Stimulated activated CD8-positive, alpha-beta memory T cell treated with anti-CD3 and anti-CD28 coated beads, Interleukin-15, amount 100 ng/mL, for 4 hours (primary cell): ENCODE data around the gene C2orf72.
"Not testable (repeated sequence)": the region's sequence is repeated elsewhere in the genome, so short reads cannot be mapped to it uniquely, and the experiment has no call there.

Experiments used
- DNase-seq, 2 donors: peaks; one replicate each; pipeline ENCODE4 v3.0.0-alpha.2; 2020; ENCODE audit warnings: low read depth in 2 of 2

C2orf72 gene

GRCh38 chr2:231037202-231037730, at the start of gene C2orf72:
Gene C2orf72 (plus strand): TSS chr2:231037523. CDS start chr2:231037566, 43 bp downstream.
- no peak for DNase-seq

- DNase-seq = no peak
Observed at GRCh38 chr2:230989731-230990130, 47.6 kb upstream of the C2orf72 start.

DNA sequence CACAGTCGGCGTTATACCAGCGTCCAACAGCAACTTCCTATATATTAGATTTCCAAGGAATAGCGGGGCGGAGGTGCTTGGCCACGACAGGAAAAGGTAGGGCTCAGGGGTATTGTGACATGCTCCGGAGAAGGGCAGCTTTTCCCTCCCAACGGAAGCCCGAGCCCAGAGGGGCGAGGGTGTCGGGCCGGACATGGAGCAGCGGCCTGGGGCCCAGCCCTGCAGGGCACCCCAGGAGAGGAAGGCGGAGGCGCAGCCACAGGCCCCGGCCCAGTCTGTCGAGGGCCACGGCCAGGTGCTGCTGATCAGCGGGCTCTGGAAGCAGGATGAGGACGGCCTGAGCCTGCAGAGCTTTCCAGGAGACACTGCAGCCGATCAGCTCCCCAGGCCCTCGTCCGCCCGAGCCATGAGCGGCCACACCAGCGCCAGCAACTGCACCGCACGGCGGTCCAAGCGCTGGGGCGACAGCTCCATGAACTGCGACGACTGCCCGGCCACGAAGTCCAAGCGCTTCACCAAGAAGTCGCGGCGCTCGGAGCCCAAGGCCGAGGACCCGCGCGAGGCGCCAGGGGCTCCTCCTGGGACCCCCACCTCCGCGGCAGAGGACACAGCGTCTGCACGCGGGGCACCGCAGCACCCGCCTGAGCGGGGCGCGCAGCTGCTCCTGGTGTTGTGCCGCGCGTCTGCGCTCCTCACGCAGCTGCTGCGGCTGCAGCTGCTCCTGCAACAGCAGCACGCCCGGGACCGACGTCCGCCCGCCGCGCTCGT, 47.0 kb upstream of the C2orf72 start:
- DNase-seq = no peak

DNA sequence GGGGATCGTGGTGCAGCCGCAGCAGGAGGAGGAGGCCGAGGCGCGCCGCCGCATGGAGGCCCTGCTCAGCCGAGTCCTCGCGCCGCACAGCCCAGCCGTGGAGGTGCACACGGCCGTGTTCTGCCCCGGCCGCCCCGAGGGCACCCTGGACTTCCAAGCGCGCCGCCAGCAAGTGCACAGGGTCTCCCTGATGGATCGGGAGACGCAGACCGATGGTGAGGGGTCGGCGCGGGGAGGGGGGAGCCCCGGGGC, 46.5 kb upstream of the C2orf72 start:
- no peak for DNase-seq

DNA sequence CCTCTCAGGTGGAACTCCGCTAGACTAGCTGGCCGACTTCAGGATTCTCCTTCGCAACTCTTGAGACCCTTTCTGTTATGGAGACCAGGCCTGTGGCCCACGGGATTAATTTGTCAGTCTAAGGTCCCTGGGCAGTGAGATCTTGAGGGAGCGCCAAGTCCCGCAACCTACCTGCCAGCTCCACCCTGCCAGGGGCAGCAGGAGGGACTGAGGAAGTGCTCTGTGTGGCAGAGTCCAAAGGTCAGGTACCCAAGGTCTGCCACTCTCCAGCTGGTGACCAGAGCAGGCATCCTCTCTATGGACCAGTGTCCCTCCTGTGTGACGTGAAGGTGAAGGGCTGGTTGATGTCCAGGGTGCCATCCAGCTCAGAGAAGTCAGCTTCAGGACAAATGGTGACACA, 45.7 kb upstream of the C2orf72 start:
- DNase-seq = no peak

GRCh38 chr2:230995821-230996220, 41.5 kb upstream of the C2orf72 start, which contains the start of gene SPATA3:
Gene SPATA3 (plus strand): TSS chr2:230996121. CDS start chr2:230996234, 113 bp downstream.
- DNase-seq = no peak

- no peak for DNase-seq
Observed at GRCh38 chr2:230996661-230997060, 40.7 kb upstream of the C2orf72 start.

DNA sequence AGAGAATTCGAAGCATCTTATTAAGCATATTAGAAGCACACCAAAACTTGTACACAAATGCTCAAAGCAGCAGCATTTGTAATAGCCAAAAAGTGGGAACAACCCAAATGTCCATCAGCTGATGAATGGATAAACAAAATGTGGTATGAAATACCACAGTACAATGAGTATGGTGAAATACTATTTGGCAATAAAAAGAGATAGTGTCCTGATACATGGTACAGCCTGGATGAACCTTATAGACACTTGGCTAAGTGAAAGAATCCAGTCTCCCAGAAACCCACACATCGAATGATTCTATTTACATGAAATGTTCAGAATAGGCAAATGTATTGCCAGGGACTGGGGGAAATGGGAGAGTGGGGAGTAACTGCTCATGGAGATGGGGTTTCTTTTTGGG, 38.4 kb upstream of the C2orf72 start:
- DNase-seq = no peak

DNA sequence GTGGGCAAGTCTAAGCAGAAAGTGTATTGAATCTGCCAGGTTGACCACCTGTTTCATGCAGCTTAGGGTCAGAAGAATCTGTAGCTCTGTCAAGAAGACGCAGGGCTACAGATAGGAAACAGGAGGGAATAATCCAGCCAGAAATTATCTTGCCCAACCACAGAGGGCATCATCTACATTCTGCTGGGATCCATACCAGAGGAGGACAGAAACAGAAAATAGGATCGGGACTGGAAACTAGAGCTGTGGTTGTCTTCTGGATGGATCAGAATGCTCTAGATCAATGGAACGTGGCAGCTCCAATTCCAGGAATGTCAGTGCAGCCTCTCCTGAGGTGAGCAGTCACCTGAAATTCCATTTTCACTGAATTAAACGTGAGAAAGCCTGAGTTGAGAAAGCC, 37.8 kb upstream of the C2orf72 start:
- DNase-seq = no peak

DNA sequence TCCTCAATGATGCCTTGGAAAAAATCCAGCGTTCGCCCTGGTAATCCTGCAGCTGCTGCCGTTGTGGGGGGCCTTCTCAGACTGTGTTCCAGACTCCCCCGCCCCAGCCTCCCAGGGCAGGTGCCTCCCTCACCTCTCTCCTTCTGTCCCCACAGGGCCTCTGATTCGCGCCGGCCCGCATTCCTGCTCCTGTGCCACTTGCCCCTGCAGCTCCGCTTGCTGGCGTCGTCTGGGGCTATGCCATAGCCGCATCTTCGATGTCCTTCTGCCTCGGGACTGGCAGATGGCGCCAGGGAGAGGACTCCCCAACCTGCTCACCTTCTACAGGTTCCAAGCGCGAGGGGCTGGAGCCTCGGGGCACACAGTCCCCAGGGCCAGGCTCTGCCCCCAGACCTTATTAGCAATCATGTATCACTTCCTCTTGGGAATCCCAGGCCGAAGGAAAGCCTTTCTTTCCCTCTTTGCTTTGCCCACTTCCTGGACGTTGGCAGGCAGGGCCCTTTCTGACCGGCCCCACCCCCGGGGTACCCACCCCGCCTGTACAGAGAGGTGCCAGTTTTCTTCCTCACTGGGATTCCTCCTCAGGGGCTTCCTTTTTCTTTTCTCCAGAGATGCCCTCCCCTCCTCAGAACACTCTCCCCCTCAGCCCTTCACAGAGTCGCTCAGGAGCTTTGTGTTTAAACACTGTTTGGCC, 37.0 kb upstream of the C2orf72 start:
- no peak for DNase-seq

GRCh38 chr2:231001036-231001435, 36.3 kb upstream of the C2orf72 start:
- no peak for DNase-seq

- DNase-seq = no peak
Observed at GRCh38 chr2:231001921-231002320, 35.4 kb upstream of the C2orf72 start.

- DNase-seq = no peak
Observed at GRCh38 chr2:231002641-231003040, 34.7 kb upstream of the C2orf72 start.

GRCh38 chr2:231003186-231003585, 34.1 kb upstream of the C2orf72 start:
- no peak for DNase-seq

GRCh38 chr2:231004930-231005329, 32.4 kb upstream of the C2orf72 start:
- not testable (repeated sequence) for DNase-seq

DNA sequence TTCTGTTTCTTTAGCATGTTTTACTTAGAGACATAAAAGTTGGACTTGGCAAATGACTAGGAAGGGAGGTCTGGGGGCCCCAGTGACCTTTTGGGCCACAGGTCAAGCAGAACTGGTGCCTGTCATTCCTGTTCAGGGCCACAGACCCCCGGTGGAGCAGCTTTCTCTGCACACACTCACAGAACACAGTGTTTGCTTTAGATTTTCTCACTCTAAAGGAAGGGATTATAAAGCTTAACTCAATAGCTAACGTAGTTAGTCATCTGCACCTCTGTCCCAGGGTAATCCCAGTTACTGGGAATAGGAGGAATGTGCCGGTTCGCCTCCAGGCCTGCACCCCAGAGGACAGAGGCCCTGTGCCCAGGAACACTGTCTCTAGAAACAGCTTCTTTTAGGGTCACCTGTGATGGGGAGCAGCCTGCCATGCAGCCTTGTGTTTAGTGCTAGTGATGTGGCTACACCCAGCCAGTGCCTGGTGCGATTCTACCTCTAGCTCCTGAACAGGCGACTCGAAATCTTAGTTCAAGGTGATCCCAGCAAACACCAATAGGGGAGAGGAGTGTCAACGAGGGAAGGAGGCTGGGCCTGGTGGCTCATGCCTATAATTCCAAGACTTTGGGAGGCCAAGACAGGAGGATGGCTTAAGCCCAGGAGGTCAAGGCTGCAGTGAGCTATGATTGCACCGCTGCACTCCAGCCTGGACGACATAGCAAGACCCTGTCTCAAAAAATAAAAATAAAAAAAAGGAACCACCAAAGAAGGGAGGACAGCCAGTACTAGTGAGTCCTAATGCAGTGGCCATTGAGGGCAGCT, 29.8 kb upstream of the C2orf72 start:
- DNase-seq = no peak

DNA sequence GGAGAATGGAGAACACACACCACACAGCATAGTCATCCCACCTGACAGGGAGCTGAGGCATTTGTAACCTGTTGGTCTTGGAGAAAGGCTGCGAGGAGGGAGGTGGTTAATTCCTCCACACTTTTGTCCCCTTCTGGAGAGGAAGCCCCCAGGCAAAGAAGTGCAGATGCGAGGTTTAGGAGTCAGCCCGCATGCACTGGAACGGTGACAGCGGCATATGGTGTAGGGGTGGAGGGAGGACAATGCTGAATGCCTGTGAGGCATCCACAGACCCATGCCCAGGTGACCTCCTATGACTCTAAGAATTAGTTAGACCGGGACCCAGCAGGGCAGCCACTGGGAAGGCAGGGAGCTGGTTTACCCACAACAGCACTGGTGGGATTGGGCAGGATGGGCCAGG, 29.2 kb upstream of the C2orf72 start:
- DNase-seq = no peak

- no peak for DNase-seq
Observed at GRCh38 chr2:231009236-231009919, 27.9 kb upstream of the C2orf72 start.

DNA sequence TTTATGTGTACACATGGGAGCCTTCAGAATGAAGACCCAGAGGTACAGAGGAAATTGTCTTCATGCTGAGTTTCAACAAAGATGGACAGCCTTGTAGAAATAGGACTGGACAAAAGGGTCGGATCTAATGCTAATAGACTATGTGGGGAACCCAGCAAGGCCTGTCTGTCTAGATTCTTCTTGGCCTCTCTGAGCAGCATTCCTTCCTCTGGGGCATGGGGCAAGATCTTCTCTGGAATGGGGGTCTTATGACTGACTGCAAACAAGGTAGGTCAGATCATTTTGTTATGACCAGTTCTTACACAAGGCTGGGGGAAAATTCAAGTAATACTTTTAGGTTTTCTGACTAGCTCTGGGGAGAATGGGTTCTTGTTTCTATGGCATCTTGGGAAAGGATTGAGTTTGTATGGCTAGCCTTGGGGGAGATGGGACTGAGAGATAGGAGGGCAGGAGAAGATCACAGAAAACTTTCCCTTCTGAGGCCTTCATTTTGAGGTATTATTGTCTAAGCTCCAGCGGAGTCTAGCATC, 27.1 kb upstream of the C2orf72 start:
- DNase-seq = no peak

- no peak for DNase-seq
Observed at GRCh38 chr2:231011526-231011925, 25.8 kb upstream of the C2orf72 start.

- DNase-seq = no peak
Observed at GRCh38 chr2:231012463-231012862, 24.9 kb upstream of the C2orf72 start.

DNA sequence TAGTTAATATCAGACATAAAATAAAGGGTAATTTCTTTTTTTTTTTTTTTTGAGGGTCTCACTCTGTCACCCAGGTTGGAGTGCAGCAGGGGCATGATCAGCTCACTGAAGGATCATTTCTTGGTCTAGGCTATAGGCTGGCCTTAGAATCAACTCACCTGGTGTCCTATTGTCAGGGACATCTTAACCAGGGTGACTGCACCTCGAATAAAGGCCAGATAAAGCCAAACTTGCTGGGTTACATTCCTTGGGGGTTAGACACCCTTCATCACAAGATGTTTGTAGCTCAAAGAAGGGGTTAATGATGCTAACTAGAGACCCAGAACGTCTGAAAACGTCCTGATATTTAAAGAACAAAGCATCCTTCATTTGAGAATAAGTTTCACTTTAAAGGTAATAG, 23.5 kb upstream of the C2orf72 start:
- DNase-seq = no peak
